Astrocyte (in vitro differentiated cells and primary cell): ENCODE measurements around the gene MYCBPAP.

ENCODE experiments used
- EZH2 ChIP-seq: IDR thresholded peaks from 2 replicates; pipeline ENCODE4 v1.6.1; 2012; ENCODE audit warnings: mild to moderate bottlenecking, low read length, inconsistent platforms; ENCODE audit not compliant: insufficient read depth
- TF ChIP-seq, protein P1 (sequence below): IDR thresholded peaks from 2 replicates; pipeline ENCODE4 v1.5.1; 2011; ENCODE audit warnings: low read depth, mild to moderate bottlenecking, inconsistent platforms, low read length, moderate library complexity; ENCODE audit not compliant: insufficient read depth

DNA sequence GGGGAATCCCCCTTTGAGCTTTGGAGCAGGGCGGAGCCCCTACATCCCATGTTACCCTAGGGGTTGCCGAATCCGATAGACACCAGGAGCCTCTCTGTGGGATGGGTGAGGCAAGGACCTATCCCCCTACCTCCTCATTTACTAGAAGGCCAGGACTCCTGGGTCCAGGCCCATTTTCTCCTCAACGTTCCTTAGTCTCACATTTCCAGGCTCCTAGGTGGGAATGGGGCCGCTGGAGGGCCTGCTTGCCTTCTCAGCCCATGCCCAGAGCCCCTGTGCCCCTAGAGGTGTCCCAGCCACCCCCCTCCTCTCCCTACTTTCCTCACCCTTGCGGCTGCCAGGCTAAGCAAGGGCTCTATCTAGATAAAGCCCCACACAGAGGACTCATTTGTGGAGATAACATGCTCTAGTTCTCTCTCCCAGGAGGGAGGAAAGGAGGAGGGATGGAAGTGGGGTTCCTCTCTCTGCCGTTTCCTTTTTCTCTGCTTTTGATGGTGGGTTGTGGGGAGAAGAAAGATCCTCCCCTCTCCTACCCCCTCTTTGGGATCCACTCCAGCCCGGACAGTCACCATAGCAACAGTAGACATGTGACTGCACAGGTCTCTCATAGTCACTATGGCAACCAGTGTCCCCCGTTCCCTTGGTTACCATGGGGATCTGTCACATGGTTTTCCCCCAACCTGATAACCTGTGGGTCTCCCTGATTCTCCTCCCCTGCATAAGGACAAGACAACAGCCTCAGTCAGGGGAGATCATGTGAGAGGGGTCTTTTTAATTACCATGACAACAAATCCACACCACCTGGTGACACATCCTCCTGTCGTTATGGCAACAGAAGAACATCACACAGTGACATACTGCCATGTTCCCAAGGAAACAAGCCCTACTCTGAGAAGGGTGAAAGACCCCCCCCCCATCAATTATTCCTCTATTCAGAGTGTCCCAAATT, 57.4 kb downstream of the MYCBPAP start:
- TF ChIP-seq, protein P1, sequence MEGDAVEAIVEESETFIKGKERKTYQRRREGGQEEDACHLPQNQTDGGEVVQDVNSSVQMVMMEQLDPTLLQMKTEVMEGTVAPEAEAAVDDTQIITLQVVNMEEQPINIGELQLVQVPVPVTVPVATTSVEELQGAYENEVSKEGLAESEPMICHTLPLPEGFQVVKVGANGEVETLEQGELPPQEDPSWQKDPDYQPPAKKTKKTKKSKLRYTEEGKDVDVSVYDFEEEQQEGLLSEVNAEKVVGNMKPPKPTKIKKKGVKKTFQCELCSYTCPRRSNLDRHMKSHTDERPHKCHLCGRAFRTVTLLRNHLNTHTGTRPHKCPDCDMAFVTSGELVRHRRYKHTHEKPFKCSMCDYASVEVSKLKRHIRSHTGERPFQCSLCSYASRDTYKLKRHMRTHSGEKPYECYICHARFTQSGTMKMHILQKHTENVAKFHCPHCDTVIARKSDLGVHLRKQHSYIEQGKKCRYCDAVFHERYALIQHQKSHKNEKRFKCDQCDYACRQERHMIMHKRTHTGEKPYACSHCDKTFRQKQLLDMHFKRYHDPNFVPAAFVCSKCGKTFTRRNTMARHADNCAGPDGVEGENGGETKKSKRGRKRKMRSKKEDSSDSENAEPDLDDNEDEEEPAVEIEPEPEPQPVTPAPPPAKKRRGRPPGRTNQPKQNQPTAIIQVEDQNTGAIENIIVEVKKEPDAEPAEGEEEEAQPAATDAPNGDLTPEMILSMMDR = no peak
- TF ChIP-seq EZH2 = peak; percentile 19
